ENCODE results near the gene CFAP65. TPM values are rescaled to one million over a fixed set of nuclear protein-coding genes. Genes with fewer than 3 reads are reported as not detected.

The CFAP65 gene
- total RNA-seq, 1 experiment from 2014 or later: 0.33 TPM

DNA sequence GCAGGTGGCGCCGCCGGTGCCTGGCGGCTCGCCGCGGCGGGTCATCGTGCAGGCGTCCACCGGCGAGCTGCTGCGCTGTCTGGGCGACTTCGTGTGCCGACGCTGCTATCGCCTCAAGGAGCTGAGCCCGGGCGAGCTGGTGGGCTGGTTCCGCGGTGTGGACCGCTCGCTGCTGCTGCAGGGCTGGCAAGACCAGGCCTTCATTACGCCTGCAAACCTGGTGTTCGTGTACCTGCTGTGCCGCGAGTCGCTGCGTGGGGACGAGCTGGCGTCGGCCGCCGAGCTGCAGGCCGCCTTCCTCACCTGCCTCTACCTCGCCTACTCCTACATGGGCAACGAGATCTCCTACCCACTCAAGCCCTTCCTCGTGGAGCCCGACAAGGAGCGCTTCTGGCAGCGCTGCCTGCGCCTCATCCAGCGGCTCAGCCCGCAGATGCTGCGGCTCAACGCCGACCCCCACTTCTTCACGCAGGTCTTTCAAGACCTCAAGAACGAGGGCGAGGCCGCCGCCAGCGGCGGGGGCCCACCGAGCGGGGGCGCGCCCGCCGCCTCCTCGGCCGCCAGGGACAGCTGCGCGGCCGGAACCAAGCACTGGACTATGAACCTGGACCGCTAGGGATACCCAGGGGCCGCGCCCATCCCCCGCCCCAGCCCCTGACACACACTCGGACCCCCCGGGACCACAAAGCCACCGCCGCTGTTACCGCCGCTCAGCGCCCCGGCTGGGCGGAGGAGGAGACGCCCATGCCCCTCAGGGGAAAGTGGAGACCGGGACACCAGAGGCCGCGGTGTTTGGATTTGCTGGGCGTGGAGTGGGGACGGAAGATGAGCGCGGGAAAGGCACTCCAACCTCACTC is 80.8 kb downstream of the CFAP65 start:
- Histone ChIP-seq H3K4me3 (ENCODE audit: low read depth in 2 of 2, low read length in 2 of 2) (peak overlapping the region; percentile 42 to 62), H3K9me3 (ENCODE audit: control insufficient read depth, insufficient read depth, low read depth, low read length) (no peaks in the 10 kb centered on the region), H3K27ac (ENCODE audit: low read length) (no peak overlapping the region), H3K27me3 (ENCODE audit: control insufficient read depth, insufficient read depth, low read length) (no peaks in the 10 kb centered on the region; the same call in 1 of the 2 replicates), H3K36me3 (ENCODE audit: control insufficient read depth, insufficient read depth, low read length) (no peaks in the 10 kb centered on the region), H3K4me1 (ENCODE audit: control insufficient read depth, insufficient read depth, low read length) (0 out of 2 replicates have a peak, but pooled peaks cover 4% of the 10 kb centered on the region)
- ChIA-PET POLR2A (interaction anchor here (0.5 kb wide), 1 partner anchor 8 kb away, joined by 4 read pairs; no protein-coding TSS in a partner anchor), CTCF (no interaction called here)
- ATAC-seq (peak; percentile 15), DNase-seq (ENCODE audit: low read depth, low spot score) (no peak)
- in situ Hi-C loops (cut with HindIII; ENCODE audit: low pct_unique_long_range_greater_than_20kb, low sequenced_read_pairs): no loop called here
- BruUV-seq (replicated peaks): no TSS peak
- TF ChIP-seq POLR2AphosphoS5 (IDR thresholded peaks at IDR 0.05; ENCODE audit: low read depth, low read length): no peak
- TF ChIP-seq, protein P1, sequence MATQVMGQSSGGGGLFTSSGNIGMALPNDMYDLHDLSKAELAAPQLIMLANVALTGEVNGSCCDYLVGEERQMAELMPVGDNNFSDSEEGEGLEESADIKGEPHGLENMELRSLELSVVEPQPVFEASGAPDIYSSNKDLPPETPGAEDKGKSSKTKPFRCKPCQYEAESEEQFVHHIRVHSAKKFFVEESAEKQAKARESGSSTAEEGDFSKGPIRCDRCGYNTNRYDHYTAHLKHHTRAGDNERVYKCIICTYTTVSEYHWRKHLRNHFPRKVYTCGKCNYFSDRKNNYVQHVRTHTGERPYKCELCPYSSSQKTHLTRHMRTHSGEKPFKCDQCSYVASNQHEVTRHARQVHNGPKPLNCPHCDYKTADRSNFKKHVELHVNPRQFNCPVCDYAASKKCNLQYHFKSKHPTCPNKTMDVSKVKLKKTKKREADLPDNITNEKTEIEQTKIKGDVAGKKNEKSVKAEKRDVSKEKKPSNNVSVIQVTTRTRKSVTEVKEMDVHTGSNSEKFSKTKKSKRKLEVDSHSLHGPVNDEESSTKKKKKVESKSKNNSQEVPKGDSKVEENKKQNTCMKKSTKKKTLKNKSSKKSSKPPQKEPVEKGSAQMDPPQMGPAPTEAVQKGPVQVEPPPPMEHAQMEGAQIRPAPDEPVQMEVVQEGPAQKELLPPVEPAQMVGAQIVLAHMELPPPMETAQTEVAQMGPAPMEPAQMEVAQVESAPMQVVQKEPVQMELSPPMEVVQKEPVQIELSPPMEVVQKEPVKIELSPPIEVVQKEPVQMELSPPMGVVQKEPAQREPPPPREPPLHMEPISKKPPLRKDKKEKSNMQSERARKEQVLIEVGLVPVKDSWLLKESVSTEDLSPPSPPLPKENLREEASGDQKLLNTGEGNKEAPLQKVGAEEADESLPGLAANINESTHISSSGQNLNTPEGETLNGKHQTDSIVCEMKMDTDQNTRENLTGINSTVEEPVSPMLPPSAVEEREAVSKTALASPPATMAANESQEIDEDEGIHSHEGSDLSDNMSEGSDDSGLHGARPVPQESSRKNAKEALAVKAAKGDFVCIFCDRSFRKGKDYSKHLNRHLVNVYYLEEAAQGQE (IDR thresholded peaks at IDR 0.05; ENCODE audit: insufficient read depth in 1 of 2, low read depth in 2 of 2, low read length in 1 of 2): peak in 1 of 2 experiments; percentile 71; a peak in 1 of 4 replicates
- TF ChIP-seq, protein P2, sequence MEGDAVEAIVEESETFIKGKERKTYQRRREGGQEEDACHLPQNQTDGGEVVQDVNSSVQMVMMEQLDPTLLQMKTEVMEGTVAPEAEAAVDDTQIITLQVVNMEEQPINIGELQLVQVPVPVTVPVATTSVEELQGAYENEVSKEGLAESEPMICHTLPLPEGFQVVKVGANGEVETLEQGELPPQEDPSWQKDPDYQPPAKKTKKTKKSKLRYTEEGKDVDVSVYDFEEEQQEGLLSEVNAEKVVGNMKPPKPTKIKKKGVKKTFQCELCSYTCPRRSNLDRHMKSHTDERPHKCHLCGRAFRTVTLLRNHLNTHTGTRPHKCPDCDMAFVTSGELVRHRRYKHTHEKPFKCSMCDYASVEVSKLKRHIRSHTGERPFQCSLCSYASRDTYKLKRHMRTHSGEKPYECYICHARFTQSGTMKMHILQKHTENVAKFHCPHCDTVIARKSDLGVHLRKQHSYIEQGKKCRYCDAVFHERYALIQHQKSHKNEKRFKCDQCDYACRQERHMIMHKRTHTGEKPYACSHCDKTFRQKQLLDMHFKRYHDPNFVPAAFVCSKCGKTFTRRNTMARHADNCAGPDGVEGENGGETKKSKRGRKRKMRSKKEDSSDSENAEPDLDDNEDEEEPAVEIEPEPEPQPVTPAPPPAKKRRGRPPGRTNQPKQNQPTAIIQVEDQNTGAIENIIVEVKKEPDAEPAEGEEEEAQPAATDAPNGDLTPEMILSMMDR (IDR thresholded peaks at IDR 0.05): 0 out of 2 replicates have a peak, but pooled peaks have one; percentile 16
- intact Hi-C loops (cut with micrococcal nuclease; ENCODE audit: unreplicated experiment): no loop called here

DNA sequence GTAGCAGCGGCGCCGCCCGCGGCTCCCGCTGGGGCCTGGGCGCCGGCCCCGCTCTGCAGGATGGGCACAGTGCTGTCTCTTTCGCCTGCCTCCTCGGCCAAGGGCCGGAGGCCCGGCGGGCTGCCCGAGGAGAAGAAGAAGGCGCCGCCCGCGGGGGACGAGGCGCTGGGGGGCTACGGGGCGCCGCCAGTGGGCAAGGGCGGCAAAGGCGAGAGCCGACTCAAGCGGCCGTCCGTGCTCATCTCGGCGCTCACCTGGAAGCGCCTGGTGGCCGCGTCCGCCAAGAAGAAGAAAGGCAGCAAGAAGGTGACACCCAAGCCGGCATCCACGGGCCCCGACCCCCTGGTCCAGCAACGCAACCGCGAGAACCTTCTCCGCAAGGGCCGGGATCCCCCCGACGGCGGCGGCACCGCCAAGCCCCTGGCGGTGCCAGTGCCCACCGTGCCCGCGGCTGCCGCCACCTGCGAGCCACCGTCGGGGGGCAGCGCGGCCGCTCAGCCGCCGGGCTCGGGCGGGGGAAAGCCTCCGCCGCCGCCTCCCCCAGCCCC is 81.5 kb downstream of the CFAP65 start:
- H3K27me3 ChIP-seq (ENCODE audit: control insufficient read depth, insufficient read depth, low read length): no peaks in the 10 kb centered on the region; the same call in 1 of the 2 replicates
- no peak overlapping the region for H3K27ac ChIP-seq (ENCODE audit: low read length)
- intact Hi-C loops (cut with micrococcal nuclease; ENCODE audit: unreplicated experiment): no loop called here
- no peaks in the 10 kb centered on the region for H3K36me3 ChIP-seq (ENCODE audit: control insufficient read depth, insufficient read depth, low read length)
- CTCF ChIA-PET: interaction anchor here (0.7 to 1.2 kb wide), 3 partner anchors 20 to 84 kb away, joined by 3 to 5 read pairs (median 4); no protein-coding TSS in a partner anchor
- ATAC-seq (peak; percentile 56), DNase-seq (ENCODE audit: low read depth, low spot score) (no peak)
- H3K9me3 ChIP-seq (ENCODE audit: control insufficient read depth, insufficient read depth, low read depth, low read length): no peaks in the 10 kb centered on the region
- TF ChIP-seq POLR2AphosphoS5 (IDR thresholded peaks at IDR 0.05; ENCODE audit: low read depth, low read length) (no peak), TCF7L2 (IDR thresholded peaks at IDR 0.05; ENCODE audit: low read depth, low read length) (no peak), SIN3A (IDR thresholded peaks at IDR 0.05; ENCODE audit: borderline replicate concordance, insufficient read depth, low read depth, low read length) (no peak)
- TF ChIP-seq, protein P2 (IDR thresholded peaks at IDR 0.05): no peak; the same call in 1 of the 2 replicates
- TF ChIP-seq, protein P1 (IDR thresholded peaks at IDR 0.05; ENCODE audit: insufficient read depth in 1 of 2, low read depth in 2 of 2, low read length in 1 of 2): no peak
- POLR2A ChIA-PET: no interaction called here
- H3K4me1 ChIP-seq (ENCODE audit: control insufficient read depth, insufficient read depth, low read length): 0 out of 2 replicates have a peak, but pooled peaks cover 4% of the 10 kb centered on the region
- no TSS peak for BruUV-seq (replicated peaks)
- H3K4me3 ChIP-seq (ENCODE audit: low read depth in 2 of 2, low read length in 2 of 2): peak overlapping the region; percentile 62 to 65
- in situ Hi-C loops (cut with HindIII; ENCODE audit: low pct_unique_long_range_greater_than_20kb, low sequenced_read_pairs): no loop called here

Measured in Panc1 (cell line).